HG02623 (cell line): ENCODE results near the gene ASGR1.

Source experiments
- ATAC-seq: cut with Tn5 transposase; IDR thresholded peaks from one replicate; pipeline ENCODE4 v1.9.1; 2021; ENCODE audit warnings: moderate library complexity; ENCODE audit not compliant: unreplicated experiment

Gene ASGR1

DNA sequence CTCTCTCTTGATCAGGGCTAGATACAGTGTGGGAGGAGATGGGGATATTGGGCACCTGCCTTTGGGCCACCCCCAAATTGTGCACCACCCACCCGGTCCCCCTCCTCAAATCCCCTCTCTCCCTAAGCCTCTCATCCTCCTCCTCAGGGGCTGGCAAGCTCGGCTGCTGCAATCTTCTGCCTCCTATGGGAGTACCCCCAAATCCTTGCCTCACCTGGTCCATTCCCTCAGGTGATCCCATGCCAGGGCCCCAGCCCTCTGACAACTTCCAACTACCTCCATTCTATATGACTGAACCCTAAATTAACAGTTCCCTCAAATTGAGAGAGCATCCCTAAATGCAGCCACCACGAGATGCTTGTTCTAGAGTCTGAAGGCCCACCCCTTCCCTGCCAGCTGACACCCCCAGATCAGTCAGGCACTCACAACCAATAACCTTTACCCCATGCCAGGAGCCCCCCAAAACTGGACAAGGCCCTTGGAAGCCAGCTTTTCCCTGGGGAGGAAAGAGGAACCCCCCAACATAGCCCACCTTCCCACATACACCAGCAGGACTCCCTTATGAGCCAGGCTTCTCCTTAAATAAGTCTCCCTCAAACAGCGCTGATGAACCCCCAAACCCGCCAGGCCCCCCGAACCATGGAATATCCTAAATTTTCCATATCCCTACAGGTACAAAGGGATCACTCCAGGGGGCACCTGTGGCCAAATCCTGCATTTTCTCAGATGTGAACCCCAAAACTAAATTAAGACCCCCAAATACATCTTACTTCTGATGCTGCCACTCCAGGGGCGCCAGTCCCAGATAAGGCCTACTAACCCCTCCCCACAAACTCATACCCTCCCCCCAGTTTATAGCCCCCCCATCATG is 37.3 kb upstream of the ASGR1 start:
- no peak for ATAC-seq

- ATAC-seq = no peak
These were observed 36.5 kb upstream of the ASGR1 start for GRCh38 chr17:7215652-7216180.

DNA sequence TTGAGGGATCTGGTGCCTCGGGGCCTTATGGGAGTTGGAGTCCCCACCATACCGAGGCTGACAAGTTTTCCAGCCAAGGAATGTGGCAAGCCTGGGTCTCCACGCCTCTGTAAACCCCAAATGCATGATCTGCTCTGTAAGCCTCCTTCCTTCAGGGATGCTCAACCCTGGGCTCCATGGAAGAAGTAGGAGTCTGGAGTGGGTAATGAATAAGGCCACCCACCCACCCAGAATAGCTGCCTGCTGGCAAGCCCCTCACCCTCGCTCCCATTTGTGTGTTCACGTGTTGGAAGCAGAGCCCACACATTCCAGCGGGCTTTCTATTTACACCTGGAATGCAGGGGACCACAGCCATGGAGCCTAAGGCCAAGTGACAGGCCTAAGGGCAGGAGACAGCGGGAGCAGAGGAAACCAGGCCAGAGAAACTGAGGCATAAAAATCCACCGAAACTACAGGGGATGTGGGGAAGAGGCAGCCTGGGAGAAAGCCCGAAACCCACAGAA is 36.0 kb upstream of the ASGR1 start:
- ATAC-seq = no peak

DNA sequence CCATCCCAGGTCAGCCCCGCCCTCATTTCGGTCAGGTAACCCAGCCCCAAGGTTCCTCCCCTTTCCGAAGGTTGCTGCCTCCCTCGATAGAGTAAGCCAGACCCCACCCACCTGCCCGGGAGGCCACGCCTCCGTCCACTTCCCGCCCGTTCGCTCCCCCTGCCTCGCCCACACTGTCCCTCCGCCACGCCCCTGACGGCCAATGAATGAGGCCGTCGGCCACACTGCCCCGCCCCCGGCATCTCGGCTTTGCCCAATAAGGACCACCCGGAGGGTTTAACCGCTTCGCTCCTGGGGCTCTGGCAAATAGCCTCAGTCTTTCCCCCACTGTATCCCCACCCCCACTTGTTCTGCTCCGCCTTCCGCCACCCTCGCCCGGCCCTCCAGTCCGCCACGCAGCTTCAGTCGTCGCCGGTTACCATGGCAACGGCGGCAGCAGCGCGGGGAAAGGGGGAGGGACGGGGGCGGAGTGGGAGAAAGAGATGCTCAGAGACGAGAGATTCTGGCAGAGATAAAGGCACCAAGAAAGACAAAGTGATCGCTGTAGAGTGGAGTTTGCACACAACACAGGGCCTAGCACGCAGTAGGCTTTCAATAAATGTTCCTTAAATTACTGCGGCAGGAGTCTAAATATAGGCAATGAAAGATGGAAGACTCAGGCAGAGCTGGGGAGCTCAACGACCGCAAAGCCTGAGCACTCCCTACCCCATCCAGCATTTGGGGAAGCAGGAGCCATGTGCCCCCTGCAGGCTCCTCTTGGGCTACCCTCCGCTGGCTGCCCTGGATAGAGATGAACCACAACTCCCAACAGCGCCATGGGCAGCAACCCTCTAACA is 35.3 kb upstream of the ASGR1 start:
- peak; percentile 84 for ATAC-seq

GRCh38 chr17:7213895-7214299 is 34.7 kb upstream of the ASGR1 start:
- ATAC-seq = no peak

- ATAC-seq = no peak
These were observed 32.5 kb upstream of the ASGR1 start for GRCh38 chr17:7211491-7212273.

DNA sequence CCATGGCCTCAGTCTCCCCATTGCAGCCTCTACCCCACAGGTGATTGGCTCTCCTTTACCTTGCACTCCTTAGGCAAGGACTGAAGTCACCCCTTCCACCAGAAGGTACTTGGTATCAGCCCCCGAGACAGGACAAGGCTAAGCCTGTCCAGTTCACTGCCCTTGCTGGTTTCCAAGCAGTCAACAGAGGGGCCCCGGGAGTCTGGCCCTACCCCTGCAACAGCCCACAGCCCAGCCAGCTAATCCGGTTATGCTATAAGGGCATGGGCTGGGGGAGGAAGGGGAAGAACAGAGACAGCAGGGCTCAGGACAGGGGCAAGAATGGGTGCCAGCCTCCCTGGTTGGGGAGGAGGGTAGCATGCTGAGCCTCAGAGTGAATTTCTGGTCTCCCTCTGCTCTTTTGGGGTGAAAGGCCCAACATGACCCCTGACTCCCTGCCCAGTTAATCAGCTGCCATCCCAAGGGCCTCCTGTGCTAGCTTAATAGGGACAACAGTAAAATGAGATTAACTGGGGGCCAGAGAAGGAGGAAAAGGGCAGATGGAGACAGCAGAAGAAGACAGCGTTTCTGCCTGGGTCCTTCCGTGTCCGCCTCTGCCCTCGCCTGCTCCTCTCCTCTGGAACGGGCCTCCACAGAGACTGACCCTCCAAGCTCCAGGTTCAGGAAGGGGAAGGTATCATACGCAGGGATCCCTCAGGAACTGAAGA is 29.7 kb upstream of the ASGR1 start:
- ATAC-seq = no peak

- no peak for ATAC-seq
These were observed 28.9 kb upstream of the ASGR1 start for GRCh38 chr17:7208027-7208571.

DNA sequence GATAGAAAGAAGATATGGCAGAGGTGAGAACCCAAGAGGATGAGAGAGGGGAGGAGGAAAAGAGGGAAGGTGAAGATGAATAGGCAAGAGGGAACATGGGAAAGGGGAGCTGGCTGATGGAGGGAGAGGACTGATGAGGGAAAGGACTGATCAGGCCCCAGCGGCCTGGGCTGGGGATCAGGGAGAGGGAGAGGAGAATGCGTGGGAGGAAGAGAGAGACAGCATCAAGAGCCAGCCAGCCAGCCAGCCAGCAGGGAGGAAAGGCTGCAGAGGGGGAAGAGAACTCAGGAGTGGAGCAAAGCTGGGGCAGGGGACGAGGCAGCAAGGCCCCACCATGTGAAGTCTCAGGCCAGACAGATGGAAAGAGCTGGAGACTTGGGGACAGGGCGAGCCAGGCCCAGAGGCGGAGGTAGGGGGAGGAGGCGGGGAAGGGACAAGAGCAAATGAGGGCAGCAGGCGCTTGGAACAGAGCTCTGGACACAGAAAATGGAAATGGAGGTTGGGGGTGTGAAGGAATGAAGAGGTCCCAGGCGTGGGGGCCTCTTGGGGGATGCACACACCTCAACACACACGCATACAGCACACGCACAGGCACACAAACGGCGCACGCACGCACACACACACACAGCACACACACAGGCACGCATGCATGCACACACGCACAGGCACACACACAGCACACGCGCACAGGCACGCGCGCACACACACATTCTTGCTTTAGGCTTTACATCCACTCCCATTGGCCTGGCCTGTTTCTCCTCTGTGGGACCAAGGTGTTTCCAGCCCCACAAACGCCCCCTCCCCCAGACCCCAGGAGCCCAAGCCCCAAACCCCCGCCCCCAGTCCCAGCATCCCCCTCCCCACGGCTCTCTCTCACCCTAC is 28.2 kb upstream of the ASGR1 start:
- no peak for ATAC-seq

GRCh38 chr17:7205561-7205960 is 26.4 kb upstream of the ASGR1 start:
- ATAC-seq = no peak

DNA sequence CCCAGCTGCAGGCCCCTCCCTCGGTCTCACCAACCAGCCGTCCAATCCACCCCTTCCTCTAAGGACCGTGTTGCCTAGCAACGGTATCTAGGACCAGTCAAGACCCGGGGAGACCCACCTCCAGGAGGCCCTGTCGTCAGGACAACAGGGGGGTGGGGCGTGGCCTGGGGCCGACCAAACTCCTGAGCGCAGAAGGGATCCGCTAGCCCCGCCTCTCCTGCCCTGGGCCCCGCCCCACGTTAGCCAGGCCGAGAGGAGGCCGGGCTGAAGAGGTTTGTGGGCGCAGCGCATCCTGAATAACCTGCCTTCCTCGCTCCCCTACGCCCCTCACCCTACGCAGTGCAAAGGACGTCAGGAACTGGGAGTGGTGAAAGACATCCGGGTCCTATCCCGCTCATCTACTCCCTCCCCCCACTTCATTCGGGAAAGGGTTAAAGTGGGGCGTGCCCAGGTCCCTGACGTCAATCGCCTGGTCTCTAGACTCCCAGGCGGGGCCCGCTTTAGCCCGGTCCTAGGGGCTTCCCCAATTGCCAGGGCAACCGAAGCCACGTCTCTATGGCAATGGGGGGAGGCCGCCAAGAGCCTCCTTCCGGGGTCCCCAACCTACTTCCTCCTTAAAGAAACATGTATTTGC is 25.8 kb upstream of the ASGR1 start:
- ATAC-seq = peak; percentile 80

- no peak for ATAC-seq
These were observed 25.2 kb upstream of the ASGR1 start for GRCh38 chr17:7204336-7204735.

GRCh38 chr17:7203391-7203790 is 24.2 kb upstream of the ASGR1 start:
- no peak for ATAC-seq

DNA sequence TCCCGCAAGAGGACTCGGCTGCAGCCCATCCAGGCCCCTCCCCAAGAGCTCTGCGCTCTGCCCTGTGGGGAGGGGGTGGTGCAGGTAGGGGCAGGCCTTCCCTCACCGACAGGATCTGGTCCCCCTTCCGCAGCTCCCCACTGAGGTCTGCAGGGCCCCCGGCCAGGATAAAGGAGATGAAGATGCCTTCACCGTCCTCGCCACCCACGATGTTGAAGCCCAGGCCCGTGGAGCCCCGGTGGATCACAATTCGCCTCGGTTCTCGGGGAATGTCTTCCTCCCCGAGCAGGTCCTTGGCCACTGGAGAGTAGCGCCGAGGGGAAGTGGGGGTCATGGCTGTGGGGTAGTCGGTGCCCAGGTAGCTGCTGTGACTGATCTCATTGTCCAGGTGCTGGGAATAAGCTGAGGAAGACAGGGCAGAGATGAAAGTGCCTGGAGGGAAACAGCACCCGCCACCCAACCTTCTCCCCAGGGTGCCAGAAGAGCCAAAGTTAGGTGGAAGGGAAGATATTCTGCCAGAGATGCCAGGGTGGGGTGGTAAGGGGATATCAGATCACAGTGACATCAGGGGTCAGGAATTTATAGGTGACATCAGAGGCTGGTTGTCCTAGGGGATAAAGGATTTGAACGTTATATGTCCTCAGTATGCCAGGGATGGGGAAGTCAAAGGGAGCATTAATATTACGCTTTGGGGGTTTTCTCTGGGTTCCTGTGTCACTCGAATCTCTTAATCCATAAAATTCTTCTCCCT is 17.7 kb upstream of the ASGR1 start:
- ATAC-seq = no peak

- no peak for ATAC-seq
These were observed 16.8 kb upstream of the ASGR1 start for GRCh38 chr17:7195971-7196370.

GRCh38 chr17:7192271-7192937 is 13.2 kb upstream of the ASGR1 start:
- ATAC-seq = no peak

GRCh38 chr17:7191571-7192270 is 12.6 kb upstream of the ASGR1 start:
- ATAC-seq = no peak
